22Rv1 (cell line): ENCODE results near the gene ADAMTS2.

Source experiments
- H3K27ac ChIP-seq: fragments of 450-650 bp; 2 replicates; pipeline ENCODE4 v1.5.1; 2017
- CTCF ChIP-seq: fragments of 450-650 bp; IDR thresholded peaks from 2 replicates; pipeline ENCODE4 v1.5.1; 2017; ENCODE audit warnings: mild to moderate bottlenecking
- ZFX ChIP-seq: fragments of 450-650 bp; IDR thresholded peaks from 2 replicates; pipeline ENCODE4 v1.6.1; 2017; ENCODE audit warnings: antibody characterized with exemption, borderline replicate concordance

ADAMTS2 gene

DNA sequence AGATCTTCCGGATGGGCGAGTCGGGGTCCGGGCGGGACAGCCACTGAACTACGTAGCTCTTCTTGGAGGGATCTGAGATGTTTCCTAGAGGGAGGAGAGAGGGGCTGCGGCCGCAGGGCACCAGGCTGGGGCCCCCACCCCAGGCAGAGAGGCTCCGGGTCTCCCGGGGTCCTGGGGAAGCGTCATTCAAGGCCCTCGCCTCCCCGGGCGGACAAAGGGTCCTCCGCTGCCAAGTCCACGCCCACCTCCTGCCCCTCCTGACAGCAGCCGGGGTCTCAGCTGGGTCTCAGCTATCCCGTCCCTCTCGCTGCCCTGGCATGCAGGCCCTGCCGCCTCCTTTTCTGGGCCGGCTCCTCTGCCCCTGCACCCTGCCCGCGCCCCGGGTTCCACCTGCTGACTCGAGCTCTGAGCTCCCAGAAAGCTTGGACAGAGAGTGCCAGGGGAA, 223.6 kb downstream of the ADAMTS2 start:
- TF ChIP-seq ZFX (no peak), CTCF (no peak)
- H3K27ac ChIP-seq, result no peak overlapping the region

- TF ChIP-seq ZFX (no peak), CTCF (no peak)
- no peak overlapping the region for H3K27ac ChIP-seq
Observed at GRCh38 chr5:179120951-179121666, 224.2 kb downstream of the ADAMTS2 start.

DNA sequence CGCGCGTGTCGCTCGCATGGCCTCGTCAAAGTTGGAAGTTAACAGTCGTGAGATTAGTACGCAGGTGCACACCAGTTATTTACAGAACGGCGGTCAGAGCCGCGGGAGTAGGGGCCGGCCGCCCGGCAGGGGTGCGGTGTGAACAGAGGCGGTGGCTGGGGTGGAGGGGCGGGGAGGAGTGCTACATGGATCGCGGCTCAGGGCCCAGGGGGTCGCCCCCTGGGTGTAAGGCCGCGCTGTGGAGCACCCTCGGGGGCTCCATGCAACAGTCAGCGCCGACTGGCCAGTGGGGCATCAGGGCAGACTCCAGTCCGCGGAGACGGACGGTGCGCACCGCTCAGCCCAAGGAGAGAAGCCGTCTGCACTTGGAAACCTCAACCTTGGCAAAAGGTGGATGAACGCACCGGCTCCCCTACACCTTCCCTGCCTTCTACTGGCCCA, 224.8 kb downstream of the ADAMTS2 start:
- no peak overlapping the region for H3K27ac ChIP-seq
- TF ChIP-seq ZFX (no peak), CTCF (no peak)

GRCh38 chr5:179119415-179120170, 225.7 kb downstream of the ADAMTS2 start:
- no peak for TF ChIP-seq ZFX
- no peak for TF ChIP-seq CTCF
- no peak overlapping the region for H3K27ac ChIP-seq

GRCh38 chr5:179118756-179119414, 226.4 kb downstream of the ADAMTS2 start:
- no peak for TF ChIP-seq ZFX
- TF ChIP-seq CTCF, result no peak
- H3K27ac ChIP-seq, result no peak overlapping the region

DNA sequence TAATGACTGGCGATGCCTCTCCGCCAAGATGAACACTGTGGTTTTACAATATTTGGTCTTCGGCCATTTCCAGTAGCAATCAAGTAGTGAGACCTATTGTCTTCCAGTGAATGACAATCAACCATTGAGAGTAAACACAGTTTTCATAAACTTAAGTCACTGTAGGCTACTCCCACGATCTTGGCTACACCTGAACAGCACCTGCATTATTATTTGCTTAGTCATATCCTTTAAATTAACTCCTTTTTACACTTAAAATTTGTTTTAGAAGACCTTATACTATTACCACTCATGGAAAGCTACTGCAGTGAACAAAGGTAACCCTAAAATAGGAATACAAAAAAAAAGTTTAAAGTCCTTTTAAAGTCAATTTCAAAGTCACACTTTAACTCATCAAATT, 226.9 kb downstream of the ADAMTS2 start:
- H3K27ac ChIP-seq, result no peak overlapping the region
- TF ChIP-seq CTCF (no peak), ZFX (no peak)
